ENCODE data around the gene RPL39L. TPM values are rescaled to one million over a fixed set of nuclear protein-coding genes. Genes with fewer than 3 reads are reported as not detected.

Gene RPL39L
- total and polyA plus RNA-seq, 10 donors: 1.9 to 10.9 (median 4.1) TPM

DNA sequence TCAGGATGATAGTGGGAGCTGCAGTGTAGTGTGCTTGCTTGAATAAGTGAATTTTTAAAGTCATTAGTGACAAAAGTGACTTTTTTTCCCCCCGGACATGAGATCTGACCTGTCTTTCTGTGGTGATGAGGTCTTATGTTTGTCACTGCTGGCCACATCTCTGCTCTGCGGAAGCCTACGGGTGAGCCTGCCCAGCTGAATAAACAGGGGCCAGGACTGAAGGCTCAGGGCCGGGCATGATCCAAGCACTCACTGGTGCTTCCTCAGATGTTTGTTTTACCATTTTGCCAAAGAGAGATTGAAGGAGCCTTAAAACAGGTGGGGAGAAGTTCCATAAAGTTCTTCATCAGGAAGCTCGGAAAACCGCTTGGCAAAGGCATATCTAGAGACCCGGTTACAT is 35.0 kb downstream of the RPL39L start:
- no peak for TF ChIP-seq POLR2AphosphoS5 (IDR thresholded peaks at IDR 0.05)
- TF ChIP-seq POLR2A (IDR thresholded peaks at IDR 0.05): no peak
- TF ChIP-seq, protein P1, sequence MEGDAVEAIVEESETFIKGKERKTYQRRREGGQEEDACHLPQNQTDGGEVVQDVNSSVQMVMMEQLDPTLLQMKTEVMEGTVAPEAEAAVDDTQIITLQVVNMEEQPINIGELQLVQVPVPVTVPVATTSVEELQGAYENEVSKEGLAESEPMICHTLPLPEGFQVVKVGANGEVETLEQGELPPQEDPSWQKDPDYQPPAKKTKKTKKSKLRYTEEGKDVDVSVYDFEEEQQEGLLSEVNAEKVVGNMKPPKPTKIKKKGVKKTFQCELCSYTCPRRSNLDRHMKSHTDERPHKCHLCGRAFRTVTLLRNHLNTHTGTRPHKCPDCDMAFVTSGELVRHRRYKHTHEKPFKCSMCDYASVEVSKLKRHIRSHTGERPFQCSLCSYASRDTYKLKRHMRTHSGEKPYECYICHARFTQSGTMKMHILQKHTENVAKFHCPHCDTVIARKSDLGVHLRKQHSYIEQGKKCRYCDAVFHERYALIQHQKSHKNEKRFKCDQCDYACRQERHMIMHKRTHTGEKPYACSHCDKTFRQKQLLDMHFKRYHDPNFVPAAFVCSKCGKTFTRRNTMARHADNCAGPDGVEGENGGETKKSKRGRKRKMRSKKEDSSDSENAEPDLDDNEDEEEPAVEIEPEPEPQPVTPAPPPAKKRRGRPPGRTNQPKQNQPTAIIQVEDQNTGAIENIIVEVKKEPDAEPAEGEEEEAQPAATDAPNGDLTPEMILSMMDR (IDR thresholded peaks at IDR 0.05 in 8 of 11, conservative IDR thresholded peaks at IDR 0.05 in 3 of 11): no peak
- H3K4me1 ChIP-seq: peaks cover 0 to 19% (median 16%) of the 10 kb centered on the region in 6 donors
- whole genome bisulfite sequencing, 5 donors: 90 to 99% (median 95%) methylated on average over 7 of the region's 7 CpGs
- intact Hi-C loops (cut with DNase I; ENCODE audit: low total_unique reads): no loop called here
- no peak for DNase-seq
- H3K36me3 ChIP-seq: no peaks in the 10 kb centered on the region
- H3K9me3 ChIP-seq: no peaks in the 10 kb centered on the region
- H3K4me3 ChIP-seq: no peak overlapping the region
- no peak overlapping the region for H3K27ac ChIP-seq
- H3K27me3 ChIP-seq (replicated peaks in 1 of 7): no peaks in the 10 kb centered on the region

DNA sequence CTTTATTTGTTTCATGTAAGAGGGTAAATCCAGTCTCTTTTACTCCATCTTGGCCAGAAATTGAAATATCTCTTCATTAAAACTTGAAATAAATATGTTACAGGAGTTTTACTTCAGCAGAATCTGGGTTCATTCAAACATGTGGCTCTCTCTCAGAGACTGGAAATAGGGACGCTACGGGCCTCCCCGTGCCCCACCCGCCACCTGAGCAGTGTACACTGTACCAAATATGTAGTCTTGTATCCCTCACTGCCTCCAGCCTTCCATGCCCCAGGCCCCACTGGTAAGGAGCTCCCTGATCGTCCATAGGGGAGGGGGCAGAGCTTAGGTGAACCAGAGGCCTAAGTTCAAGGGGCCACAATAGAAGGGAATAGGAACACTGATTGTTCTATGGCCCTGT is 36.0 kb downstream of the RPL39L start:
- no peak for DNase-seq
- H3K27ac ChIP-seq: no peak overlapping the region
- H3K4me3 ChIP-seq: no peak overlapping the region
- H3K9me3 ChIP-seq: no peaks in the 10 kb centered on the region
- no peaks in the 10 kb centered on the region for H3K36me3 ChIP-seq
- TF ChIP-seq POLR2AphosphoS5 (IDR thresholded peaks at IDR 0.05) (no peak), POLR2A (IDR thresholded peaks at IDR 0.05) (no peak)
- TF ChIP-seq, protein P1 (IDR thresholded peaks at IDR 0.05 in 8 of 11, conservative IDR thresholded peaks at IDR 0.05 in 3 of 11): no peak
- WGBS, 5 donors: 81 to 98% (median 93%) methylated on average over 5 of the region's 5 CpGs
- no peaks in the 10 kb centered on the region for H3K27me3 ChIP-seq (replicated peaks in 1 of 7)
- peaks cover 0 to 19% (median 16%) of the 10 kb centered on the region in 6 donors for H3K4me1 ChIP-seq
- intact Hi-C loops (cut with DNase I; ENCODE audit: low total_unique reads): no loop called here

DNA sequence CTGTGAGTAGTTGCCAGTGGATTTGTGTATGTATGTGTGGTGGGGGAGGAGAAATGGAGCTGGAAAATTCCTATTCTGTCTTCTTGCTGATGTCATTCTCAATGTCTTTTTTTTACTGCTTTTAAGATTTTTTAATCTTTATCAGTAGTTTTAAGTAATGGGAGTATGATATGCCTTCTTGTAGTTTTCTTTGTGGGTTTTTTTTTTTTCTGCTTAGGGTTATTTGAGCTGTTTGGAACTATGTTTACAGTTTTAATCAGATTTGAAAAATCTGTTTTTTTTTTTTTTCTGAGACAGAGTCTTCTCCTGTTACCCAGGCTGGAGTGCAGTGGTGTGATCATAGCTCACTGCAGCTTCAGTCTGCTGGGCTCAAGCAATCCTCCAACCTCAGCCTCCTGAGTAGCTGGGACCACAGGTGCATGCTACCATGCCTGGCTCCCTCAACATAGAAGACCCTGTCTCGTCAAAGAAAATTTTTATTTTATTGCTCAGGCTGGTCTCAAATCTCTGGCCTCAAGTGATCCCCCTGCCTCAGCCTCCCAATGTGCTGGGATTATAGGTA is 37.1 kb downstream of the RPL39L start:
- no peaks in the 10 kb centered on the region for H3K27me3 ChIP-seq (replicated peaks in 1 of 7)
- no peaks in the 10 kb centered on the region for H3K36me3 ChIP-seq
- peak overlapping the region in 4 of 8 donors; percentile 9 to 62 (median 28) for H3K4me3 ChIP-seq
- H3K4me1 ChIP-seq: peaks cover 0 to 19% (median 16%) of the 10 kb centered on the region in 6 donors
- peaks cover 0 to under 1% (median 0%) of the 10 kb centered on the region in 8 donors for H3K9me3 ChIP-seq
- no peak for TF ChIP-seq POLR2A (IDR thresholded peaks at IDR 0.05)
- TF ChIP-seq, protein P1 (IDR thresholded peaks at IDR 0.05 in 8 of 11, conservative IDR thresholded peaks at IDR 0.05 in 3 of 11): no peak
- TF ChIP-seq POLR2AphosphoS5 (IDR thresholded peaks at IDR 0.05): no peak
- no peak for DNase-seq
- intact Hi-C loops (cut with DNase I; ENCODE audit: low total_unique reads): no loop called here
- 82 to 100% (median 97%) methylated on average over 1 of the region's 1 CpG for WGBS, 5 donors
- peak overlapping the region in 5 of 8 donors; percentile 32 to 71 (median 57) for H3K27ac ChIP-seq

DNA sequence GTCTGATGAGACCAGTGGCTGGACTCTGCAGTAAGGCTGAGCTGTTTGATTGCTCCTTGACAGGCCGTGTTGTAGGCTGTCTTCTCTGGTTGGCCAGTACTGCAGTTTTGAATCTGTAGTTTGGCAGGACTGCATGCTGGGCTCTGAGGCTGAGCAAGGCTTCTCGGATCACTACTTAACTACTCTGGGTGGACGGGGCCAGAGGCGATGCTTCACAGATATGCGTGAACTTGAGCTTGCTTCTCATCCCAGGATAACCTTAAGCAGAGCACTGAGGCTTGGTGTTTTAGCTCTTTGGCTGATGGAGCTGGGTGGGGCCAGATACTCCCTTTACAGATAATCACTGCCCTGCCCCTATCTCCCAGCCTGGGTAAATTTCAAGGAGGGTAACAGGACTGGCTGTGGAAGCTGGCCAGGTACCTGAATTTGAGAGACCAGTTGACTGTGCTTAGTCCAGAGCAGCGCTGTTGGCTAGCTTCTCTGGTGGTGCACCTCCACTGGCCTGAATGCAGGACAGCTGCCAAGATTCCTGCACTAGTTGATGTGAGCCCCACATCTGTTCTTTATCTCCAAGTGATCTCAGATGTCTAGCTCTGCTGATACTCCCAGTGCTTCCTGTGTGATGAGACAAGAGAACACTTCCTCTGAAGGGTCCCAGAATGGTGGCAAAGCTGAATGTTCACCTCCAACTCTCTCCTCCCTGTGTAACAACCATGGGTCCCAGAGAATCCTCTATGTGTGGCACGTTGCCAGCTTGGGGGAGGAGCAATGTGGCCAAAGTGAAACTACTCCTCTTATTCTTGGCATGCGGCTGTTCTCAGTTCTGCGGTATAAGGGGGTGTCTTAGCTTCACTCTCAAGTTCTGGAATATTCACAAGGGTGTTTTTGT is 37.9 kb downstream of the RPL39L start:
- H3K36me3 ChIP-seq: no peaks in the 10 kb centered on the region
- WGBS, 5 donors: 50 to 60% (median 57%) methylated on average over 8 to 9 of the region's 9 CpGs
- TF ChIP-seq POLR2A (IDR thresholded peaks at IDR 0.05): no peak
- TF ChIP-seq POLR2AphosphoS5 (IDR thresholded peaks at IDR 0.05): peak in 1 of 3 donors; percentile 61
- TF ChIP-seq, protein P1 (IDR thresholded peaks at IDR 0.05 in 8 of 11, conservative IDR thresholded peaks at IDR 0.05 in 3 of 11): no peak
- peaks cover 0 to 6% (median 0%) of the 10 kb centered on the region in 8 donors for H3K9me3 ChIP-seq
- H3K27ac ChIP-seq: peak overlapping the region in 7 of 8 donors; percentile 7 to 71 (median 52)
- peak overlapping the region in 4 of 8 donors; percentile 9 to 62 (median 28) for H3K4me3 ChIP-seq
- H3K27me3 ChIP-seq (replicated peaks in 1 of 7): no peaks in the 10 kb centered on the region
- DNase-seq: peak; percentile 78
- intact Hi-C loops (cut with DNase I; ENCODE audit: low total_unique reads): no loop called here
- peaks cover 0 to 19% (median 16%) of the 10 kb centered on the region in 6 donors for H3K4me1 ChIP-seq

Measured in spleen (tissue), 11 donors.